Stimulated activated CD8-positive, alpha-beta memory T cell treated with anti-CD3 and anti-CD28 coated beads, Interleukin-7, amount 100 ng/mL, for 24 hours (primary cell): ENCODE results near the gene R3HDM1.
"Not testable (repeated sequence)": the region's sequence is repeated elsewhere in the genome, so short reads cannot be mapped to it uniquely, and the experiment has no call there.

Experiments used
- DNase-seq: peaks from one replicate; pipeline ENCODE4 v3.0.0-alpha.2; 2020; ENCODE audit warnings: low read depth

The R3HDM1 gene

DNA sequence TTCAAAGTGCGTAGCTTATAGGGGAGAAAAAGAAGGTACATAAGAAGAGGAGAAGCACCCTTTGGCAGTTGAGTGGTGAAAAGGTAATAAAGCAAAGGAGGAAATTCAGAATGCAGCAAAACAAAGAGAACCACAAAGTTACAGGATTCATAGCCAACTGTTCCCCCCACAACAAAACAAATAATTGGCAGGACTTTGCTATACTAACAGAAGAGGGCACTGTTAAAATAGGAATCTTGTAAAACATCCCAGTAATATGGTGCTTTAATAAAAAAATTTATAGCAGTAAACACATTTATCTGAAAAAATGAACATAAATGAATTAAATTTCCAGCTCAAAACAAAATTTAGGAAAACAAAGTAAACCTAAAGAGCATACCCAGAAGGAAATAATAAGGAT is 42.3 kb downstream of the R3HDM1 start:
- DNase-seq, result no peak

- no peak for DNase-seq
Measured at GRCh38 chr2:135581282-135581681, 50.0 kb downstream of the R3HDM1 start.

- no peak for DNase-seq
Measured at GRCh38 chr2:135582383-135582782, 51.1 kb downstream of the R3HDM1 start.

GRCh38 chr2:135585586-135585985 is 54.3 kb downstream of the R3HDM1 start:
- no peak for DNase-seq

GRCh38 chr2:135586148-135586547 is 54.9 kb downstream of the R3HDM1 start:
- no peak for DNase-seq

GRCh38 chr2:135587958-135588357 is 56.7 kb downstream of the R3HDM1 start:
- no peak for DNase-seq

DNA sequence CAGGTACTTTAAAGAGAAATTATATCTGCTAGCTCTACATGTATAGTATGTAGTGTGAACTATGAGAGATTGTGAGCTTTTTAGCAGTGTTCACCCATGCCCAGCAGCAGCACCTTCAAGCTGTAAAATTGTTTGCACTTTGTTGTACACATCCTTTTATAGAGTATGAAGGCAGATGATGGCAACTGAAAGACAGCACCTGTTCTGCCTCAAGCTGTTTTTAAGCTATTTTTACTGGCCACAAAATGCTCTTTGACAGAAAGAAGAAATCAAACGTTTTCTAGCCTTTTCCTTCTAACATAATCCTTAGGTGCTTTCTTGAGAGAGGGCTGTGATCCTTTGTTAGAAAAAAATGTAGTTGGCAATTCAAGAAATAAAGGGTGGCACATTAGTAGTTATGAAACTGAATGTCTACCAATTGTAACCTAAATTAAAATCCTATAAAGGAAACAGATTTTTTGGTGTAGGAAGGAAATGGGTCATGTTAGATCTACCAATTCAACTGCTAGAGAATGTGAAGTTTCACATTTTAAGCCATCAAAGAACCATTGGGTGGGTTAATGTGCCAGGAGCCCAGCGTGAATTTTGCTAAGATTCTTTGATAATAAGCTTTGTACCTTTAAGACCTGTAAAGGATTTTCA is 59.5 kb downstream of the R3HDM1 start:
- no peak for DNase-seq

GRCh38 chr2:135600915-135601314 is 69.6 kb downstream of the R3HDM1 start:
- no peak for DNase-seq

DNA sequence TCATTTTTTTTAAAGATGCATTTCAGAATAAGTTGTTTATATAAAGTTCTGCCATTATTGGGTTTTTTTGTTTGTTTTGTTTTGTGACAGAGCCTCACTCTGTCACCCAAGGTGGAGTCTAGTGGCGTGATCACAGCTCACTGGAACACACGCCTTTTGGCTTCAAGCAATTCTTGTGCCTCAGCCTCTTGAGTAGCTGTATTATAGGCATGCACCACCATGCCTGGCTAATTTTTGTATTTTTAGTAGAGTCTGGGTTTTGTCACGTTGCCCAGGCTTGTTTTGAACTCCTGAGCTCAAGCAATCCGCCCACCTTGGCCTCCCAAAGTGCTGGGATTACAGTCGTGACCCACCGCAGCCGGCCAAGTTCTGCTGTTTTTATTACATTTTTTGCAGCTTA is 72.3 kb downstream of the R3HDM1 start:
- no peak for DNase-seq

DNA sequence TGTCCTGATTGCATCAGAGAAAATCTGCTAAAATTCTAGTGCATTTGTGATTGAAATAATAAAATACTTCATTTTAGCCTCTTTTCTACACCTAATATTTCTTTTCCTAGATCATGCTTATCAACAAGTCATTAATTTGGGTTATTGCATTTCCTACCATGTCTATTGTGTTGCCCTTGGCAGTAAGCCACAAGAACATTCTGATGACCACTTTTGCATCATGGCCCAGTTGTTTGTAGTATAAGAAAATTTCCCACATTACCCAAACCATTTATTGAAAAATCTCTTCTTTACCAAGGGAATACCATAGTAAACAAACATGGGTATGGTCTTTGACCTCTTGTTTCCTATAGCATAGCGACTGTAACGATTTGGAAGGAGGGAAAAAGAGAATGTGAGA is 76.3 kb downstream of the R3HDM1 start:
- DNase-seq, result no peak

DNA sequence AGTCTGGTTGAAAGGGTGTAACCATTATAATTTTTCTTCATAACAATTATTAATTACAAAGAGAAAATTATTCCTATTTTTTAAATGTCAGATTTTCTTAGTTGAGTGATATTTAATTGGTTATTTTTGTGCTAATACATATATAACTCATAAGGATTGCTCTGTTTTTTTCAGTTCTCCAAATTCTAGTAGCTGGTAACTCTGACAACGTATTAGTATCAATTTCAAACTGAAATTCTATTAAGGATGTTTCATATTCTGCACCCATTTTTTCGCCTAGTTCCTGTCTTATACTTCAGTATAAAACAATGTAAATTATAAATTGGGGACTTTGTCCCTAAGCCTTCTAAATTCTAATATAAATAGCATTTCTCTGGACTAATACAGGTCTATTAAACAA is 81.0 kb downstream of the R3HDM1 start:
- DNase-seq, result no peak

GRCh38 chr2:135615404-135615803 is 84.1 kb downstream of the R3HDM1 start:
- no peak for DNase-seq

GRCh38 chr2:135617501-135618015 is 86.3 kb downstream of the R3HDM1 start:
- DNase-seq, result no peak

GRCh38 chr2:135620198-135620597 is 88.9 kb downstream of the R3HDM1 start:
- no peak for DNase-seq

- no peak for DNase-seq
Measured at GRCh38 chr2:135629520-135629919, 98.2 kb downstream of the R3HDM1 start.

DNA sequence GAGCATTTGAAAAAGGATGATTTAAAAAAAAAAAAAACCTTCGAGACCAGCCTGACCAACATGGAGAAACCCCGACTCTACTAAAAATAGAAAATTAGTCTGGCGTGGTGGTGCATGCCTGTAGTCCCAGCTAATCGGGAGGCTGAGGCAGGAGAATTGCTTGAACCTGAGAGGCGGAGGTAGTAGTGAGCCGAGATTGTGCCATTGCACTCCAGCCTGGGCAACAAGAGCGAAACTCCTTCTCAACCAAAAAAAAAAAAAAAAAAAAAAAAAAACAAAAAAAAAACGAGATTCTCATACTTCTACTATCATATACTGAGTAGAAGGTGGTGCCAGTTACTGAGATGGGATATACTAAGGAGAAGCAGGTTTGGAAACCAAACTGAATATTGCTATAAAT is 98.8 kb downstream of the R3HDM1 start:
- DNase-seq, result not testable (repeated sequence)

DNA sequence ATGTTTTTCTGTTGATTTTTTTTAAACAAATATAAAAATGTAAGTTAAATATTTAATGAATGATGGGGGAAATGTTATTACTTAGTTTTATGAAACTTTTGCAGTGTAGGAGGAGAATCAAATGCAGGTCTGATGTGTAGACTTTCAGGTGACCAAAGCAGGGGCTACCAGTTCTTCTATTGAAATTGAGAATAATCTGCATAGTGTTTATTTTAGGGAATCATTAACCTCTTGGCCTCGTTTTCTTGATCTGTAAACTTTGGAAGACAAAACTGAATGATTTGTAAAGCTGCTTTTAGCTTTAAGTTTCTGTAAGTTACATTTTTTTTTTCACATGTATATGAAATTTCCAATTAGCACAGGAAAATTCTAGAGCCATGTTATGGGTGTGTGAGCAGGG is 99.2 kb downstream of the R3HDM1 start:
- DNase-seq, result no peak

- no peak for DNase-seq
Measured at GRCh38 chr2:135633582-135633981, 102.3 kb downstream of the R3HDM1 start.

DNA sequence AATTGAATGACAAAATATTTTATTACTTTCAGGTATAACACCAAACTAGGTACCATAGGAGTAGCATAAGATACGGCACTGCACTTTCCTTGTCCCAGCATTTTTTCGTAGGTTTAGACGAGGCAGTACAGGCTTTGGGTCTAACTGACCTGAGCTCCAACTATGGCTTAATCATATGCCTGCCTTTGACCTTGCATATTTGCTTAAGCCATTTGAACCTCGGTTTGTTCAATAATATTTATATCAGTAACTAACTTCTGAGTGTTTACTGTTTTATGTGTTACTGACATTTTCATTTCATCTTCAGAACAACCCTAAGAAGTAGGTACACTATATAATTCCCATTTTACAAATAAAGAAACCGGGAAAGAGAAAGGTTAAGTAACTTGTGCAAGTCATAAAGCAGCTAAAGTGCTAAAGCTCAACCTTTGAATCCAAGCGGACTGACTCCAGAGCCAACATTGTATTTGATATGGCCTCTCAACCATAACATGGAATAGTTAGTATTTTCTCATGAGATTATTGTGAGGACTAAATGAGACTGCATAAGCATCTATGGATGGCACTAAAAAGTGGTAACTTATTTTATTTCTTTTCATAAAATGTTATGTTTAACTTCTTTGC is 104.0 kb downstream of the R3HDM1 start:
- no peak for DNase-seq

DNA sequence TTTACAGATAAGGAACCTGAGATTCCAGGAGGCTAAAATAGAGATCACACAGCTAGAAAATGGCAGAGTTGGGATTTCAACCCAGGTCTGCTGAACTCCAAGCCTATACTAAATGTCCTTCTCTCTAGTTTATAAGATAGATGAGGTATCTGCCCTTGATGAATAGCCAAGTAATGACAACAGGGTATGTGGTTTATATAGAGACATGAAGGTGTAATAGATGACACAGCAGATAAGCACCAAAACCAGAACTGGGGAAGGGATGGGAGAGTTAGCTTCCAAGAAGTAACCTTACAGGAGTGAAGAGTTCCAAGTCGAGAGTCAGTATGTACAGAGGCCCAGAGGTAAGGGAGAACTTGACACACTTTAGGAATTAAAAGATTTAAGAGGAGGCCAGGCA is 105.7 kb downstream of the R3HDM1 start:
- no peak for DNase-seq

DNA sequence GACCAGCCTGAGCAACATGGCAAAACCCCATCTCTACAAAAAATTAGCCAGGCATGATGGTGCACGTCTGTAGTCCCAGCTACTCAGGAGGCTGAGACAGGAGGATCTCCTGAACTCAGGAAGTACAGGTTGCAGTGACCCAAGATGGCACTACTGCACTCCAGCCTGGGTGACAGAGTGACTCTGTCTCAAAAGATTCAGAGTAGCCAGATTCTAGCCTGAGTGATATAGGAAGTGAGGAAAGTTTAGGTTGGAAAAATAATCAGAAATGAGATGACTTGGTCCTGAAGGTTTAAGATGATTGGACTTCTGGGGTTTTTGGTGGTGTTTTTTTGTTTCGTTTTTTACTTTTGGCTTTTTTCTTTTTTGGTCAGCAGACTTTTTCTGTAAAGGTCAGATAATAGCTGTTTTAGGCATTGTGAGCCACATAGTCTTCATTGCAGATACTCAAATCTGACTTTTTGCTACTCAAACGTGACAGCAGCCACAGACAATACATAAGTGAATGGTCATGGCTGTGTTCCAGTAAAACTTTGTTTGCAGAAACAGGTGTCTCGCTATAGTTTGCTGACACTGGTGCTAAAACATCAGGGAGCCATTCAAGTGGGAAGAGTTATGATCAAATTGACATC is 106.3 kb downstream of the R3HDM1 start:
- DNase-seq, result no peak

DNA sequence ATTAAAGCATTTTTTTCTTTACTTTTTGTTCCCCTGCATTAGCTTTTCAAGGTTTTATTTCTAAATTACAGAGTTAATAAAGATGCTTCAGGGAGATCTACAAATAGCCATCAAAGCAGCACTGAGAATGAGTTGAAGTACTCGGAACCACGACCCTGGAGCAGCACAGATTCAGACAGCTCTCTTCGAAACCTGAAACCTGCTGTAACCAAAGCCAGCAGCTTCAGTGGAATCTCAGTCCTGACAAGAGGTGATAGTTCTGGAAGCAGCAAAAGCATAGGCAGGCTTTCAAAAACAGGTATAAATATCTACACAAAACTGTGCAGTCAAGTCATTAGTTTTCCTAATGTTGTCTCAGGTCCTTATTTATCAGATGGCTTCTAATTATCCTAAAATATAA is 107.5 kb downstream of the R3HDM1 start:
- DNase-seq, result no peak
